DMS53 treated with DMSO at 0.1 percent for 48 hours (cell line): ENCODE data around the gene CCNT2.
"Not testable (repeated sequence)": the region's sequence is repeated elsewhere in the genome, so short reads cannot be mapped to it uniquely, and the experiment has no call there.

Experiments used
- DNase-seq: peaks from one replicate; lab custom pipeline; 2025; ENCODE audit not compliant: unreplicated experiment; lab: John Stamatoyannopoulos, UW

The CCNT2 gene

DNA sequence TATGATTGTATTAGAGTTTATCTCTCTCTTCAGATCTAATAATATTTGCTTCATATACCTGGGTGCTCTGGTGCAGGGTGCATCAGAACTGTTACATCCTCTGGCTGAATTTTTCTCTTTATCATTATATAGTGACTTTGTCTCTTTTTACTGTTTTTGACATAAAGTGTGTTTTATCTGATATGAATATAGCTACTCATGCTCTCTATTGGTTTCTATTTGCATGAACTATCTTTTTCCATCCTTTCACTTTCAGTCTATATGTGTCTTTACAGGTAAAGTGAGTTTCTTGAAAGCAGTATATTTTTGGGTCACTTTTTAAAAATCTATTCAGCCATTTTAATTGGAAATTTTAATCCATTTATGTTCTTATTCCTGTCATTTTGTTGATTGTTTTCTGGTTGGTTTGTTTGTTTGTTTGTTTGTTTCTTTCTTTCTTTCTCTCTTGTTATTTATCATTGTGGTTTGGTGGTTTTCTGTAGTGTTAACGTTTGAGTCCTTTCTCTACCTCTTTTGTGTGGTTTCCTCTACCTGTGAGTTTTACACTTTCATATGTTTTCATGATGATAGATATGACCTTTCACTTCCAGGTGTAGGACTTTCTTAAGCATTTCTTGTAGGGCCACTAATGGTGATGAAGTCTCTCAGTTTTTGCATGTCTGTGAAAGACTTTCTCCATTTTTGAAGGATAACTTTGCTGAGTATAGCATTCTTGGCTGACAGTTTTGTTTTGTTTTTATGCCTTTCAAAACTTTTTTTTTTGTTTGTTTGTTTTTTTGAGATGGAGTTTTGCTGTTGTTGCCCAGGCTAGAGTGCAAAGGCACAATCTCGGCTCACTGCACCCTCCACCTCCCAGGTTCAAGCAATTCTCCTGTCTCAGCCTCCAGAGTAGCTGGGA, 54.9 kb downstream of the CCNT2 start:
- DNase-seq, result no peak

DNA sequence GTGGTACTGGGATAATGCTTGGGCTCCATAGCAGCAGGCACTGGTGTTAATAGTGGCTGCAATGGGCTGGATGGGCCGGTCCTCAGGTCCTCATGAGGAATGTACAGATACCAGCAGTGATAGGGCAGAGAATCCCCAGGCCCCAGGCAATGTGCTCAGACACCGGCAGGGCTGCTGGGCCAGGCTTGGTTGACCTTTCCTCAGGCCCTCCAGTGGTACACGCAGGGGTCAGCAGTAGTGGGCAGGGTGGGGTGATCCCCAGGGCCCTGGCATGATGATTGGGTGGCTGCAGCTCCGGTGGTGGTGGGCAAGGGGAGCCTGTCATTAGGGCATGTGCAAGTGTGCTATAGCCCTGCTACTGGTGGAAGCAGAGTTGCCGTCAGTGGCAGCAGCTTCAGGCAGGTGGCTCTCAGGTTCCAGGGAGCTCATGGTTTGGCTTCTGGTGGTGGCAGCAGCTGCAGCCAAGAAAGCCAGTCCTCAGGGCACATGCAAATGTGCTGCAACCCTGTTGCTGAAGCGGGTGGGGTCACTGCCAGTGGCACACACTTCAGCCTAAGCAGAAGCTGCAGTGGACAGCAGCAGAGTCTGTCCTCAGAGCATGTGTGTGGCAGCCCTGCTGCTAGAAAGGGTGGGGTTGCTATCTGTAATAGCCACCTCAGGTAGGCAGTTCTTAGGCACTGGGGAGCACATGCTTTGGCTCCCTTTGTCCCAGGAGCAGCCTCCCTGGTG, 56.8 kb downstream of the CCNT2 start:
- DNase-seq, result no peak

DNA sequence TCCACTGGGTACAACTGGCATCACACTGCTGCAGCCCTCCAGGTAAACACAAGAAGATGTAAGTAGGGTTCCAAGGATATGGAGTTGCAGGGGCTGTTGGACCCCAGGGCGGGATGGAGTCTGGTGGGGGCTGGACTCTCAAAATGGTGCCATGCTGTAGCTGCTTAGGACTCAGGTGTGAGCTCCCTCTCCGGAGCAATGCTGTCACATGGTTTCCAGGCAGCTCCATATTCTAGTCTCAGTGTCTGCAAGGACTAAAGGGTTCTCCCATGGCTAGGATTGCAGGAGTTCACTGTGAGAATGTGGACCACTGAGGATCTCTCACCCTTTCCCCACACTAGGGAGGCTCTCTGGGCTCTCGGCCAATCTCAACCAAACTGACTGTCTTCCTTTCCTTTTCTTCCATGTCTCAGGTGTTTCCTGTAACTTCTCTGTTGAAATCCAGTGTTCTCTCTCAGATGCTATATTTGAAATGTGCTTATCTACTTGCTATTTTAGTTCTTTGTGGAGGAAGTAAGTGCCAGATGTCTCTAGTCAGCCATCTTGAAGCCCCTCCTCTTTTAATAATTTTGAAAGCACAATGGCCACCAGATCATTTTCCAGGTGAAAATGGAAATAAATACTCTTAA, 57.6 kb downstream of the CCNT2 start:
- DNase-seq, result no peak

DNA sequence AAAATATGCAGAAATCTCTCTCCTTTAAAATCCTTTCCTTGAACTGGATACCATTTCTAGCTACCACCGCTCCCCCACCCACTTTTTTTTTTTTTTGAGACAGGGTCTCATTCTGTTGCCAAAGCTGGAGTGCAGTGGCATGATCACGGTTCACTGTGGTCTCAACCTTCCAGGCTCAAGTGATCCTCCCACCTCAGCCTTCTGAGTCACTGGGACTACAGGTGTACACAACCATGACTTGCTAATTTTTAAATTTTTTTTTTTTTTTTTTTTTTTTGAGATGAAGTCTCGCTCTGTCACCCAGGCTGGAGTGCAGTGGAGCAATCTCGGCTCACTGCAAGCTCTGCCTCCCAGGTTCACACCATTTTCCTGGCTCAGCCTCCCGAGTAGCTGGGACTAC, 58.5 kb downstream of the CCNT2 start:
- DNase-seq, result not testable (repeated sequence)

DNA sequence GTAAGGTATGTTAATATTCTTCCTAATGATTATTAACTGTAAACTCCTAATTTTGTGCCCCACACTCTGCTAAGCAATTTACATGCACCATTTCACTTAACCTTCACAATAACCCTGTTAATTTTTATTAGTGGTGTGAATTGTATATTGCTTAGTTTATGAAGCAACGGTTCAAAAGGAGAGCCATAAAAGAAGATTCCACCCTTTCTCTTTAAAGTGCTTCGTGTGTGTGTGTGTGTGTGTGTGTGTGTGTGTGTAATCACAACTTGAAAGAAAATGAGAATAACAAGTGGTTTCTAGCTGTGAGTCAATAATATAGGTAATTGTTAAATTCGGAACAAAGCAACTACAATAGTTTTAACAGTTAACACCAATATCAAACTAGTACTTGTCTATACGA, 60.6 kb downstream of the CCNT2 start:
- no peak for DNase-seq

DNA sequence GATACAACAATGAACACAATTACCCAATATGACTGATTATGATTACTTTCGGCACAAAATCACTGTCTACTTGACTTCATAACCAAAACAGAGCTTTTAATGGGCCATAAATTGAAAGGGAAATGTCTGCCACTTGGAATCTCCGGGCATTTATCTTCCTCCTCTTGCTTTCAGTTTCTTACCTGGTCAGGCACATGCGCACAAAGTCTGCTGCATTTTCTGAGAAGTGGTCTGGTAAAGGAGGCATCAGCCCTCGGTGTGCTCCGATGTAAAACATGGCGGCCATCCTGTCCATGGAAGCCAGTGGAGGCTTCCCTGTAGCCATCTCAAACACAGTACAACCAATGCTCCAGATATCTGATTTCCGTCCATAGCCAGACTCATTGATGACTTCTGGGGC, 62.0 kb downstream of the CCNT2 start:
- DNase-seq, result no peak

DNA sequence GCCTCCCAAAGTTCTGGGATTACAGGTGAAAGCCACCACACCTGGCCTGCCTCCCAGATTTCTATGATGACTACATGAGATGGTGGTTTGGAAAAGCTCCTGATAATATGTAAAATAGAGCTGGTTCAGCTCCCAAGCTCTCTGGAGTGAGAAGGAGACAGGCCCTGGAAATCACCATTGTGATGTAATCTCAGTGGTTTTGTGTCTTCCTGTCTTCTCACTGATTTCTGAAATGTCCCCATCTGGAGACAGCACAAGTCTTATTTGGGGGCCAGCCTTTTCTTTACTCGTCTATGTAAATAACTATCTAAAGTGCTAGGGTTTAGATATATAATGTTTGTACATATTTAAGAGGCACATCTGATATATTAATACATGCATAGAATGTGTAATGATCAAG, 64.0 kb downstream of the CCNT2 start:
- DNase-seq, result no peak

DNA sequence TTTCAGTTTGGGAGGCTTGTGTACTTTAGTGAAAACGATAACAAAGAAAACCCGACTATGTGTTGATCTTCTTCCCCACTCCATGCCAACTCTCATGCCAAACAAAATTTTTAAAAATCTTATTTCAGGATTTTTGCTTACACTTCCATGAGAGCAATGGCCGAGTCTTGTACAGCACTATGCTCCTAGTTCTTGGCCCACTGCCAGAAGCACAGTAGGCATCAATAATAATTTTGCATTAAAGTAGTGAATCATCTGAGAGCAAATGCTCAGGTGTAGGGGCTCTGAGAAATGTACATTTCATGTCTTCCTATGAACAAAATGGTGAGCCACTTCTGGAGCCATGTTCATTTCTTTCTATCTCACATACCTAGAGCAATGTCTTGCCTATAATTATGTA, 66.4 kb downstream of the CCNT2 start:
- no peak for DNase-seq

DNA sequence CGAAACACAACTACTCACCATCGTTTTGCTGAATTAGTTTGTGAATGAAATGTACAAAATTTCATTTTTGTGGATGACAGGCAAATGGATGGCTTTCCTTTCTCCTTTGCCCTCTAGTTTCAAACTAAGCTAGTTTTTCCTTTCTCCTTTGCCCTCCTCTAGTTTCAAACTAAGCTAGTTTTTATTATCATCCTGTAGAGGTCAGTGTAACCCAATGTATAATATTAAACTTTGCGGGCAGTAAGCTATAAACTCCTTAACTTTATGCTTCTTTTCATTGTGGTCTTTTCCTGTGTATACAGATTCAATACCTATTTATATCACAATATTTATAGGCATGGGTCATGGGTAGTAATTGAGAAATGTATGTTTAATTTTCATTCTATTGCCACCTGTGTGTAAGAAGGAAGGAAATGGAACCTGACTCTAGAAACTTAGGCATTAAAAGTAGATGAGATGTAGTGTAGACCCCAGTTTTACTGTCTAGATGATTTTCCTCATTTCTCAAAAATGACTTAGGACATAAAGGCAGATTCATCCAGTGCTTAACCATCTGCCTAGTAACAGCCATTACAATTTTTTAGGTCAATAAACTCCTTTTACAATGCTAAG, 70.5 kb downstream of the CCNT2 start:
- peak; percentile 3 for DNase-seq

DNA sequence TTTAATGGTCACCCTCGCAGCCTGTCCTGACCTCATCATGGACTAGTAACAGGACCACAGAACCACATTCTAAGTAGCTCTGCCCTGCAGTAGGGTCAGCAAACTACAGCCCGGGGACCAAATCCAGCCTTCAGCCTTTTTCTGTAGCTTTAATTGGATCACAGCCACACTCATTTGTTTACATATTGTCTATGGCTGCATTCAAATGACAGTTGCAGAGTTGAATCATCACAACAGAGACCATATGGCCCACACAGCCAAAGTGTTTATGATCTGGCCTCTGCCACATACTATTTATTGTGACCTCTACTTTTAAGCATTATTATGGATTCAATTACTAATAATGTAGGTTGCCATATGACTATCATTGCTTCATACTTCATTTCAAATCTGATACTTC, 80.9 kb downstream of the CCNT2 start:
- no peak for DNase-seq

DNA sequence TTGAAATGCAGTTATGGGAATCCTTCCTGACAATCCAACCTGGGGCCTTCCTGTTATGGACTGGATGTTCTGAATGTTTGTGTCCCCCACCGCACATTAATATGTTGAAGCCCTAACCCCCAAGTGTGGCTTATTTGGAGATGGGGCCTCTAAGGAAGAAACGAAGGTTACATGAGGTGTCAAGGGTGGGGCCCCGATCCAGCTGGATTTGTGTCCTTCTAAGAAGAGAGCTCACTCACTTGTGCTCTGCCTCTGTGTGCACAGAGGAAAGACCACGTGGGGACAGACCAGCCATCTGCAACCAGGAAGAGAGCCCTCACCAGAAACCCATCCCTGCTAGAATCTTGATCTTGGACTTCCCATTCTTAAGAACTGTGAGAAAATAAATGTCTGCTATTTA, 84.2 kb downstream of the CCNT2 start:
- DNase-seq, result no peak

DNA sequence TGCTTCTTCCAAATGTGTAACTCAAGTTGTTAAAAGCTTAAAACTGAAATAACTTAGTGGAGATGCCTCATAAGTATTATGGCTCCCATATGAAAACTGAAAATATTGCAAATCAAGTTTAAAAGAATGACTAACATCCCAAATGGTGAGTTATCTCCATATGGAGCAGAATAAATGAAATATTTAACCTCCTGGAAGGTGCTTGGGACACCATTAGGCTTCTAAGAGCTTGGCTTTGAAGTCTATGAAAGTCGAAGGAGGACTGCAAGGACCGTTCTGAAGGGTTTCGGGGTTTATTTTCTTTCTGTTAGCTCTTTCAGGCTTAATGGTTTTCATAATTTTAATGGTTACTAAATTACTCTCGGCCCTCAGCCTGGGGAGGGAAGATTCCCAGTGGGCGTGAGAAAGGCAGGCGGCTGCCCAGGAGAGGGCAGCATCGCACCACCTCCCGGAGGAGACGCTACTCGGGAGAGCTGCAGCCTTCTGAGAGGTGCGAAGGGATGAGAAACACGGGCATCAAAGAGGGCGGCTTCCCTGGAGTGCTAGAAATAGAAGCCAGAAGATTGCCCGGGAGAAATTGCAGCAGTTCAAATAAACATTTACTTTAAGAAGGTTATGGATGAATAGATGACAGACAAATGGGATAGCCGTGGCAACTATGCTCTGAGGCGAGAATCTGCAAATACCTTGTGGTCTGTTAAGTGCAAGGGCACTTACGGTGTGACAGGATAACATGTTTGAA, 85.6 kb downstream of the CCNT2 start:
- peak; percentile 20 for DNase-seq

DNA sequence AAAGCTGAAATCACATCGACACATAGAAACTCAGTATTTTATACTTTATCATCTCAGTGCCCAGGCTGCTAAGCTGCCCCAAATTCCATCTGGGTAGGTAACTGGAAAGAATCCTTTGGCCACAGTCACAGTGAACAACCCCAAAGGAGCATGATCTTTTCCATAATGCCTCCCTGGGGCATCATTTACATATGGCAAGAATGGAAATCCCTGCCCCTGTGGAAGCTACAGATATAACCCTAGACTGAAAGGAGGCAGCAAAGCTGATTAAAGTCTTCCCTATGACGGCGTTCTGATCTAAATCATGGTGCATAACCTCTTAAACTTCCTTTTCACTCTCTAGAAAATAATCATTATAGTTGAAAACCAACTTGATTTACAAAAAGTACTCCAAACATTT, 87.1 kb downstream of the CCNT2 start:
- no peak for DNase-seq
